KMS-11 (cell line): ENCODE data around the gene SMIM33.
"Not testable (repeated sequence)": the region's sequence is repeated elsewhere in the genome, so short reads cannot be mapped to it uniquely, and the experiment has no call there.

ENCODE experiments used
- H2AFZ ChIP-seq: fragments of 200-600 bp; sonication (generic); 2 replicates; pipeline ENCODE4 v1.6.1; 2016; ENCODE audit warnings: antibody characterized with exemption, mixed run types, low read depth
- H3K27ac ChIP-seq: fragments of 200-600 bp; sonication (generic); 2 replicates; pipeline ENCODE4 v1.6.1; 2016; ENCODE audit warnings: mild to moderate bottlenecking, mixed run types
- H3K27me3 ChIP-seq: fragments of 200-600 bp; sonication (generic); 2 replicates; pipeline ENCODE4 v1.6.1; 2017; ENCODE audit warnings: mild to moderate bottlenecking, low read depth, mixed run types, moderate library complexity; ENCODE audit not compliant: insufficient read depth
- H3K36me3 ChIP-seq: fragments of 200-600 bp; sonication (generic); 2 replicates; pipeline ENCODE4 v1.6.1; 2017; ENCODE audit warnings: mild to moderate bottlenecking, mixed run types; ENCODE audit not compliant: insufficient read depth
- H3K4me1 ChIP-seq: fragments of 200-600 bp; sonication (generic); 2 replicates; pipeline ENCODE4 v1.6.1; 2016; ENCODE audit warnings: mild to moderate bottlenecking, low read depth, mixed run types; ENCODE audit not compliant: poor library complexity, severe bottlenecking
- H3K4me2 ChIP-seq: fragments of 200-600 bp; sonication (generic); 2 replicates; pipeline ENCODE4 v1.7.0; 2016; ENCODE audit warnings: mild to moderate bottlenecking, mixed run types
- H3K4me3 ChIP-seq: fragments of 200-600 bp; sonication (generic); IDR thresholded peaks from 2 replicates; pipeline ENCODE4 v1.6.1; 2017; ENCODE audit warnings: low read depth, low read length, mixed read lengths; ENCODE audit not compliant: insufficient read depth
- H3K79me2 ChIP-seq: fragments of 200-600 bp; sonication (generic); 2 replicates; pipeline ENCODE4 v1.6.1; 2016; ENCODE audit warnings: low read depth, mixed run types; ENCODE audit not compliant: insufficient read depth
- H3K9ac ChIP-seq: fragments of 200-600 bp; sonication (generic); 2 replicates; pipeline ENCODE4 v1.6.1; 2016; ENCODE audit warnings: mild to moderate bottlenecking, mixed run types
- H4K20me1 ChIP-seq: fragments of 200-600 bp; sonication (generic); 2 replicates; pipeline ENCODE4 v1.6.1; 2016; ENCODE audit warnings: mild to moderate bottlenecking, mixed run types; ENCODE audit not compliant: insufficient read depth
- TF ChIP-seq, protein P1 (sequence below): fragments of 200-600 bp; sonication (generic); conservative IDR thresholded peaks from 2 replicates; pipeline ENCODE4 v1.6.1; 2017; ENCODE audit warnings: low read depth, mild to moderate bottlenecking, antibody characterized with exemption, low read length, moderate library complexity, mixed read lengths

Gene SMIM33

DNA sequence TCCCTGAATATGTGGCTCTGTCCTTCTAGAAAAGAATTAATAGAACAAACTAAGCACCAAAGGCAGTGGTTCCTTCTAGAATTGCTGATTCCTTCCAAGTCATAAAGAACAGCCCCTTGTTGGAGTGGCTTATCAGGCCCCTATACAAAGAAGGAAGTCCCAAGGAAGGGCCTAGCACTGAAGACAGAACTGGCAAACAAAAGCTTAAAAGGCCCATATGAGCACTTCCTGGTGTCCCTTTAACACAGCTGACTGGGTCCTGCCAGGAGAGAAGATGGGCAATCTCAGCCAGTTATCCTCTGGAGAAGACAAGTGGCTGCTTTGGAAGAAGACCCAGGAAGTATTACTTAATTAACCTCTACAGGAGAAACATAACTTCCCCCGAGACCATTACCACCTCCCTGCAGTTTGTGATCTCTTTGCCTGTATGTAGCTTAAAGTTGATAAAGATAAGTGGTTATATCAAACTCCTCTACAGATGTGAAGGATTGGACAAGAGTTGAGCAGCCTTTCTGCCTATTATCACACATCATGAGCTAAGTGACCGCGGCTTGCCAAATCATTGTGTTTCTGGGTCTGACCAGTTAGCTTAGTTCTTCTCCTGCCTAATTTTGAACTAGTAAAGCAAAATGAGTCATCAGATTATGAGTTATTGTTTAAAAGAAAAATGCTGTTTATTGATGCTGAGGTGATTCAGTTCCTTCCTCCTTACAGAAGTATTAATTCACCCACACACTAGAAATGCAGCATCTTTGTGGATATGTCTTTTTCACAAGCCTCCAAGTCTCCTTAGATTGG is 25.0 kb downstream of the SMIM33 start:
- Histone ChIP-seq H3K36me3 (no peaks in the 10 kb centered on the region), H3K27ac (no peak overlapping the region), H3K4me3 (no peak overlapping the region), H3K4me1 (no peaks in the 10 kb centered on the region), H4K20me1 (no peaks in the 10 kb centered on the region), H3K4me2 (no peak overlapping the region), H3K79me2 (no peaks in the 10 kb centered on the region), H2AFZ (no peak overlapping the region), H3K9ac (no peak overlapping the region), H3K27me3 (no peaks in the 10 kb centered on the region)
- TF ChIP-seq, protein P1, sequence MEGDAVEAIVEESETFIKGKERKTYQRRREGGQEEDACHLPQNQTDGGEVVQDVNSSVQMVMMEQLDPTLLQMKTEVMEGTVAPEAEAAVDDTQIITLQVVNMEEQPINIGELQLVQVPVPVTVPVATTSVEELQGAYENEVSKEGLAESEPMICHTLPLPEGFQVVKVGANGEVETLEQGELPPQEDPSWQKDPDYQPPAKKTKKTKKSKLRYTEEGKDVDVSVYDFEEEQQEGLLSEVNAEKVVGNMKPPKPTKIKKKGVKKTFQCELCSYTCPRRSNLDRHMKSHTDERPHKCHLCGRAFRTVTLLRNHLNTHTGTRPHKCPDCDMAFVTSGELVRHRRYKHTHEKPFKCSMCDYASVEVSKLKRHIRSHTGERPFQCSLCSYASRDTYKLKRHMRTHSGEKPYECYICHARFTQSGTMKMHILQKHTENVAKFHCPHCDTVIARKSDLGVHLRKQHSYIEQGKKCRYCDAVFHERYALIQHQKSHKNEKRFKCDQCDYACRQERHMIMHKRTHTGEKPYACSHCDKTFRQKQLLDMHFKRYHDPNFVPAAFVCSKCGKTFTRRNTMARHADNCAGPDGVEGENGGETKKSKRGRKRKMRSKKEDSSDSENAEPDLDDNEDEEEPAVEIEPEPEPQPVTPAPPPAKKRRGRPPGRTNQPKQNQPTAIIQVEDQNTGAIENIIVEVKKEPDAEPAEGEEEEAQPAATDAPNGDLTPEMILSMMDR, result no peak

DNA sequence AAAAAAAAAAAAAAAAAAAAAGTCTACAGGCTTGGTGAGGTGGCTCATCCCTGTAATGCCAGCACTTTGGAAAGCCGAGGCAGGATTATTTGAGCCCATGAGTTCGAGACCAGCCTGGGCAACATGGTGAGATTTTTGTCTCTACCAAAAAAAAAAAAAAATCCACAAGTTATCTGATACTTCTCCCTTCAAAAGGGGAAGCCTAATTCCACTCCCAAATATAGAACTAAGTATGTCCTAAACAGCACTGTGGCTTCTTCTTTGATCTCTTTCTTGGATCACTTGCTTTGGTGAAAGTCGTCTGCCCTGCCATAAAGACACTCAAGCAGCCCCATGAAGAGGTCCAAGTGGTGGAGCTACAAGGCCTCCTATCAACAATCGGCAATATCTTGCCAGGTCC is 30.6 kb downstream of the SMIM33 start:
- no peaks in the 10 kb centered on the region for H4K20me1 ChIP-seq
- no peaks in the 10 kb centered on the region for H3K4me1 ChIP-seq
- H3K27ac ChIP-seq, result no peak overlapping the region
- H2AFZ ChIP-seq, result no peak overlapping the region
- no peak overlapping the region for H3K9ac ChIP-seq
- H3K79me2 ChIP-seq, result no peaks in the 10 kb centered on the region
- H3K4me3 ChIP-seq, result no peak overlapping the region
- no peaks in the 10 kb centered on the region for H3K27me3 ChIP-seq
- TF ChIP-seq, protein P1, result no peak
- H3K4me2 ChIP-seq, result no peak overlapping the region
- no peaks in the 10 kb centered on the region for H3K36me3 ChIP-seq

DNA sequence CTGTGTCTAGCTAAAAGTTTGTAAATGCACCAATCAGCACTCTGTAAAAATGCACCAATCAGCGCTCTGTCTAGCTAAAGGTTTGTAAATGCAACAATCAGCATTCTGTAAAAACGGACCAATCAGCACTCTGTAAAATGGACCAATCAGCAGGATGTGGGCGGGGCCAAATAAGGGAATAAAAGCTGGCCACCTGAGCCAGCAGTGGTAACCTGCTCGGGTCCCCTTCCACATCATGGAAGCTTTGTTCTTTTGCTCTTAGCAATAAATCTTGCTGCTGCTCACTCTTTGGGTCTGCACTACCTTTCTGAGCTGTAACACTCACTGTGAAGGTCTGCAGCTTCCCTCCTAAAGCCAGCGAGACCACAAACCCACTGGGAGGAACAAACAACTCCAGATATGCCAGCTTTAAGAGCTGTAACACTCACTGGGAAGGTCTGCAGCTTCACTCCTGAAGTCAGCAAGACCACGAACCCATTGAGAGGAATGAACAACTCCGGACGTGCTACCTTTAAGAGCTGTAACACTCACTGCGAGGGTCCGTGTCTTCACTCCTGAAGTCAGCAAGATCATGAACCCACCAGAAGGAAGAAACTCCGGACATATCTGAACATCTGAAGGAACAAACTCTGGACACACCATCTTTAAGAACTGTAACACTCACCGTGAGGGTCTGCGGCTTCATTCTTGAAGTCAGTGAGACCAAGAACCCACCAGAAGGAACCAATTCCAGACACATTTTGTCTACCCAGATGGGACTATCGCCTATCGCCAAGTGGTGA is 32.4 kb downstream of the SMIM33 start:
- H3K79me2 ChIP-seq, H3K4me2 ChIP-seq, H2AFZ ChIP-seq, H3K36me3 ChIP-seq, H3K4me3 ChIP-seq, H3K27ac ChIP-seq, H3K9ac ChIP-seq, H3K27me3 ChIP-seq, H3K4me1 ChIP-seq, H4K20me1 ChIP-seq: not testable (repeated sequence)

DNA sequence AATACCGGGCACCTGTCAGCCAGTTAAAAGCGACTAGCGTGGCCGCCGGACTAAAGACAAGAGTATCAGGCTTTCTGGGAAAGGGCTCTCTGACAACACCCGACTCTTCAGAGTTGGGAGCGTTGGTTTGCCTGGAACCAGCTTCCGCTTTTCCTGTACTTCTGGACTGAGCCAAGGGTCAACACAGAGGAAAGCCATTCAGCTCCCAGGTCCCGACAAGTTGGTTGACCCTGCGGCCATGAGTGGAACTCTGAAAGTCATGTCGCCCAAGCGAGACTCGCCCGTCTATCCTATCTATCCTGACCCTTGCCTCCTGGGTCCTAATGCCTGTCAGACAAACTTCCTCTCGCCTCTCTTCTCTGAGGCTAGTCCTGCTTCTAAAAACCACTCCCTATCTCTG is 33.1 kb downstream of the SMIM33 start:
- not testable (repeated sequence) for H4K20me1 ChIP-seq, H3K27me3 ChIP-seq, H3K4me2 ChIP-seq, H3K27ac ChIP-seq, H3K9ac ChIP-seq, H3K79me2 ChIP-seq, H3K4me1 ChIP-seq, H3K36me3 ChIP-seq, H3K4me3 ChIP-seq, H2AFZ ChIP-seq

DNA sequence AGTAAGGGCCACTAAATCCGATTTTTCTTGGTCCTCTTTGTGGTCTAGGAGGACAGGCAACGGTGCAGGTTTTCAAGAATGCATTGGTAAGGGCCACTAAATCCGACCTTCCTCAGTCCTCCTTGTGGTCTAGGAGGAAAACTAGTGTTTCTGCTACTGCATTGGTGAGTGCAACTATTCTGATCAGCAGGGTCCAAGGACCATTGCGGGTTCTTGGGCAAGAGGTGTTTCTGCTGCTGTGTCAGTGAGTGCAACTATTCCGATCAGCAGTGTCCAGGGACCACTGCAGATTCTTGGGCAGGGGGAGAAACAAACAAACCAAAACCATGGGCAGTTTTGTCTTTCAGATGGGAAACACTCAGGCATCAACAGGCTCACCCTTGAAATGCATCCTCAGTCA is 33.9 kb downstream of the SMIM33 start:
- not testable (repeated sequence) for H3K4me1 ChIP-seq, H3K79me2 ChIP-seq, H3K36me3 ChIP-seq, H3K27me3 ChIP-seq, H3K9ac ChIP-seq, H3K27ac ChIP-seq, H4K20me1 ChIP-seq, H3K4me2 ChIP-seq, H2AFZ ChIP-seq, H3K4me3 ChIP-seq
